A673 (cell line): Measurements from ENCODE around the gene NCKAP5. TPM values are rescaled to one million over a fixed set of nuclear protein-coding genes. Genes with fewer than 3 reads are reported as not detected.

Experiments
- BruUV-seq: library from RNA; stranded (reverse); fragments of 400-500 nt; replicated peaks from 2 replicates; lab custom pipeline; 2021; lab: Mats Ljungman, UMichigan
- CTCF ChIA-PET: fragments of 300-600 bp; sonication (Branson Sonifier 250); formaldehyde crosslinking; loops from one replicate; lab custom pipeline; 2022; ENCODE audit warnings: antibody characterized with exemption; lab: Charles Lee
- POLR2A ChIA-PET: fragments of 300-600 bp; sonication (Branson Sonifier 250); formaldehyde crosslinking; loops from one replicate; lab custom pipeline; 2022; ENCODE audit warnings: antibody characterized with exemption; ENCODE audit not compliant: low non-redundant PET; lab: Charles Lee
- DNase-seq: peaks from one replicate; pipeline ENCODE4 v3.0.0-alpha.2; 2015; ENCODE audit warnings: low spot score
- H3K27ac ChIP-seq: fragments of 200-600 bp; sonication (generic); 2 replicates; pipeline ENCODE4 v1.5.1; 2016; ENCODE audit warnings: mixed run types, low read depth, mild to moderate bottlenecking, mixed read lengths, antibody characterized with exemption, low read length; ENCODE audit not compliant: poor library complexity, severe bottlenecking
- H3K27me3 ChIP-seq: fragments of 200-600 bp; sonication (generic); replicated peaks from 2 replicates; pipeline ENCODE4 v1.6.1; 2017; ENCODE audit warnings: mixed run types, low read depth, mild to moderate bottlenecking, mixed read lengths, antibody characterized with exemption, low read length; ENCODE audit not compliant: insufficient read depth, poor library complexity
- H3K36me3 ChIP-seq: fragments of 200-600 bp; sonication (generic); 2 replicates; pipeline ENCODE4 v1.6.1; 2016; ENCODE audit warnings: mixed run types, mild to moderate bottlenecking, mixed read lengths, antibody characterized with exemption, low read length; ENCODE audit not compliant: insufficient read depth, poor library complexity, severe bottlenecking
- H3K4me1 ChIP-seq: fragments of 200-600 bp; sonication (generic); 2 replicates; pipeline ENCODE4 v1.6.1; 2017; ENCODE audit warnings: mixed run types, mild to moderate bottlenecking, mixed read lengths, antibody characterized with exemption, low read length; ENCODE audit not compliant: insufficient read depth, poor library complexity, severe bottlenecking
- H3K4me3 ChIP-seq: fragments of 200-600 bp; sonication (generic); 2 replicates; pipeline ENCODE4 v1.5.1; 2016; ENCODE audit warnings: low read depth, mixed run types, mild to moderate bottlenecking, mixed read lengths, low read length; ENCODE audit not compliant: poor library complexity, severe bottlenecking
- H3K9me3 ChIP-seq: fragments of 200-600 bp; sonication (generic); 2 replicates; pipeline ENCODE4 v1.6.1; 2016; ENCODE audit warnings: mixed run types, low read depth, mild to moderate bottlenecking, mixed read lengths, antibody characterized with exemption, low read length; ENCODE audit not compliant: poor library complexity, severe bottlenecking
- EZH2 ChIP-seq: fragments of 200-600 bp; sonication (generic); IDR thresholded peaks from 2 replicates; pipeline ENCODE4 v1.6.1; 2017; ENCODE audit warnings: borderline replicate concordance, low read depth, mild to moderate bottlenecking, mixed read lengths, antibody characterized with exemption, low read length; ENCODE audit not compliant: poor library complexity, severe bottlenecking
- intact Hi-C: fragments of 100-400 bp; cut with micrococcal nuclease; formaldehyde crosslinking; loops from one replicate; pipeline ENCODE4 v1.10.0; 2022; ENCODE audit not compliant: unreplicated experiment
- total RNA-seq: library from RNA; stranded (reverse); gene quantifications from 2 replicates; pipeline ENCODE4 v1.2.3, GENCODE V29; 2021
- TF ChIP-seq, protein P1 (sequence below): fragments of 300-800, 200-600 bp; sonication (generic); conservative IDR thresholded peaks from 2 replicates; pipeline ENCODE4 v1.5.1; 2017; ENCODE audit warnings: low read depth, mild to moderate bottlenecking, antibody characterized with exemption, low read length, moderate library complexity, mixed read lengths

The NCKAP5 gene
- total RNA-seq, 1 experiment from 2014 or later = 26.6 TPM

DNA sequence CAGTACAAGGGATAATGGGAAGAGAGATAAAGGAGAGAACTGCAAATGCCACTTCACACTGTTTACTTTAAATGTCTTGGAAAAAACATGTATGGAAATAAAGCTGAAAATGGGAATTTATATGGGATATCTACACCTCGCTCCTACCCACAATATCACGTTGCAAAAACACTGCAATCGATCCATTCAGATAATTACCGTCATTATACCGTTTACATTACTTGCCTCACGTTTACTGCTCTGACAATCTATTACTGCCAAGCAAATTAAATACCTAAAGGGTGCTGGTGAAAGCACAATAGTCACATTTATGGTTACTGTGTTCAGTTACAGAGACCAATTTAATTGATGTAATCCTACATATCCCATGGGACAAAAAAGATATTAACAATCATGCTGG lies 683.6 kb downstream of the NCKAP5 start:
- intact Hi-C loops = no loop called here
- Histone ChIP-seq H3K27me3 (no peaks in the 10 kb centered on the region), H3K9me3 (no peaks in the 10 kb centered on the region), H3K4me1 (peaks cover 7% of the 10 kb centered on the region), H3K36me3 (no peaks in the 10 kb centered on the region), H3K4me3 (no peak overlapping the region), H3K27ac (no peak overlapping the region)
- DNase-seq = peak; percentile 7
- CTCF ChIA-PET = no interaction called here
- POLR2A ChIA-PET = no interaction called here
- BruUV-seq = no TSS peak
- TF ChIP-seq, protein P1, sequence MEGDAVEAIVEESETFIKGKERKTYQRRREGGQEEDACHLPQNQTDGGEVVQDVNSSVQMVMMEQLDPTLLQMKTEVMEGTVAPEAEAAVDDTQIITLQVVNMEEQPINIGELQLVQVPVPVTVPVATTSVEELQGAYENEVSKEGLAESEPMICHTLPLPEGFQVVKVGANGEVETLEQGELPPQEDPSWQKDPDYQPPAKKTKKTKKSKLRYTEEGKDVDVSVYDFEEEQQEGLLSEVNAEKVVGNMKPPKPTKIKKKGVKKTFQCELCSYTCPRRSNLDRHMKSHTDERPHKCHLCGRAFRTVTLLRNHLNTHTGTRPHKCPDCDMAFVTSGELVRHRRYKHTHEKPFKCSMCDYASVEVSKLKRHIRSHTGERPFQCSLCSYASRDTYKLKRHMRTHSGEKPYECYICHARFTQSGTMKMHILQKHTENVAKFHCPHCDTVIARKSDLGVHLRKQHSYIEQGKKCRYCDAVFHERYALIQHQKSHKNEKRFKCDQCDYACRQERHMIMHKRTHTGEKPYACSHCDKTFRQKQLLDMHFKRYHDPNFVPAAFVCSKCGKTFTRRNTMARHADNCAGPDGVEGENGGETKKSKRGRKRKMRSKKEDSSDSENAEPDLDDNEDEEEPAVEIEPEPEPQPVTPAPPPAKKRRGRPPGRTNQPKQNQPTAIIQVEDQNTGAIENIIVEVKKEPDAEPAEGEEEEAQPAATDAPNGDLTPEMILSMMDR = no peak
- TF ChIP-seq EZH2 = no peak

DNA sequence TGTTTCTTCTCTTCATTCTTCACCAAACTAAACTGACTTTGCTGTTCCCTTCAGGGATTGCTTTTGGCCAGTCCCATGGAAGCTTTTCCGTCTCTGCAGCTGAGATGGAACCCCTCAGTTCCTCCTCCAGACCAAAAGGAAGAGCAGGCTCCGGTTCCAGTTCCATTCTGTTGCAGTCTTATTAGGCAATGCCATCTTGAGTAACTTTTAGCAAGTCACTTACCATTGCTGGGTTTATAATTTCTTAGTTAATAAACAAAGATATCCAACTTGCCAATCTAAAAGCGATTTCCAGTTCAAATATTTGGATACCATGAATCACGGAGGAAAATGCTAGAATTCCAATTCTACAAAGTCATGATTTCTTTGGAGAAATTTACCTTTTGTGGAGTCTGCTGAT lies 684.0 kb downstream of the NCKAP5 start:
- CTCF ChIA-PET = no interaction called here
- POLR2A ChIA-PET = no interaction called here
- H3K27me3 ChIP-seq = no peaks in the 10 kb centered on the region
- H3K36me3 ChIP-seq = no peaks in the 10 kb centered on the region
- no peak for DNase-seq
- BruUV-seq = no TSS peak
- peaks cover 7% of the 10 kb centered on the region for H3K4me1 ChIP-seq
- no peak overlapping the region for H3K4me3 ChIP-seq
- TF ChIP-seq, protein P1 = no peak
- TF ChIP-seq EZH2 = no peak
- intact Hi-C loops = no loop called here
- no peaks in the 10 kb centered on the region for H3K9me3 ChIP-seq
- H3K27ac ChIP-seq = no peak overlapping the region

DNA sequence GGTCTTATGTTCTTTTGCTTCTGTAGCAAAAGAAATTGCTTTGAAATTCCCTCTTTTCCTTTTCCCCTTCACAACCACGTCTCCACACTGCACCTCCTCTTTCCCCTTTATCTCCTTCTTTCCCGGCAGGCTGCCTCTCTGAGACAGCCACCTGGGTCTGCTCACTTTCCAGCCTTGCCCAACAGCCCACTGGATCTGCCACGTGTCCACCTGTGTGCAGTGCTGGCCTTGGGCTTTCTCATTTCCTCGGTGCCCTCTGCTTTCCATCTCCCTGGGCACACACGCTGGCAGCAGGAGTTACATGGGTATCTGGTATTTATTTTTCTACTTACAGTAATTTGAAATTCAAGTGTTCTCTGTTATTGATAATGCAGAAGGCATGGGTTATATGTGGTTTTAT lies 684.8 kb downstream of the NCKAP5 start:
- Histone ChIP-seq H3K9me3 (no peaks in the 10 kb centered on the region), H3K4me1 (peaks cover 7% of the 10 kb centered on the region), H3K27ac (no peak overlapping the region), H3K27me3 (no peaks in the 10 kb centered on the region), H3K4me3 (no peak overlapping the region), H3K36me3 (no peaks in the 10 kb centered on the region)
- intact Hi-C loops = no loop called here
- no TSS peak for BruUV-seq
- ChIA-PET CTCF (no interaction called here), POLR2A (no interaction called here)
- no peak for DNase-seq
- TF ChIP-seq EZH2 = no peak

DNA sequence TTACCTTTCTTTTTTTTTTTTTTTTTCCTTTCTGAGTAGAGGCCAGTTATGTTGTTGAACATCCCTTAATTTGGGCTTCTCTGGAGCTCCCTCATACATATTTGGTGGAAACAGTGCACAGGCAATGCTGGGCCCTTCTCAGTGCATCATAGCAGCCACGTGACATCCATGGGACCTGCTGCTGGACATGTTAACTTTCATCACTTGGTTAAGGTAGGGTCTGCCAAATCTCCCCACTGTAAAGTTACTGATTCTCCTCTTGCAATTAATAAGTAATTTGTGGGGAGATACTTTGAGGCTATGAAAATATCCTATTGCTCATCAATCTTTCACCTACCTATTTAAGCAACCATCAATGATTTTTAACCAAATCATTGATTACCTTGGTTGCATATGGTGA lies 686.7 kb downstream of the NCKAP5 start:
- Histone ChIP-seq H3K4me3 (no peak overlapping the region), H3K27me3 (no peaks in the 10 kb centered on the region), H3K27ac (no peak overlapping the region), H3K36me3 (no peaks in the 10 kb centered on the region), H3K9me3 (no peaks in the 10 kb centered on the region), H3K4me1 (peaks cover 7% of the 10 kb centered on the region)
- no peak for TF ChIP-seq EZH2
- TF ChIP-seq, protein P1 = no peak
- CTCF ChIA-PET = no interaction called here
- DNase-seq = no peak
- no TSS peak for BruUV-seq
- POLR2A ChIA-PET = no interaction called here
- intact Hi-C loops = no loop called here
